GM12878 (cell line): Measurements from ENCODE around the gene FSIP1. TPM values are rescaled to one million over a fixed set of nuclear protein-coding genes. Genes with fewer than 3 reads are reported as not detected.
A peak's percentile ranks its signal among the peaks of the same experiment; 100 is the strongest.

Source experiments
- CHD4 ChIP-seq: fragments of 200-600 bp; sonication (generic); IDR thresholded peaks from 2 replicates; pipeline ENCODE4 v1.6.1; 2016; ENCODE audit warnings: mild to moderate bottlenecking
- CREB1 ChIP-seq: IDR thresholded peaks from 2 replicates; pipeline ENCODE4 v1.6.1; 2012; ENCODE audit warnings: low read depth, mild to moderate bottlenecking, inconsistent platforms
- DPF2 ChIP-seq: fragments of 450-650 bp; IDR thresholded peaks from 2 replicates; pipeline ENCODE4 v1.6.1; 2017; ENCODE audit warnings: mild to moderate bottlenecking
- E2F8 ChIP-seq: fragments of 450-650 bp; IDR thresholded peaks from 2 replicates; pipeline ENCODE4 v1.6.1; 2018; ENCODE audit warnings: mild to moderate bottlenecking, low read depth, moderate library complexity; ENCODE audit not compliant: partially characterized antibody
- EP300 ChIP-seq, 2 experiments: fragments of 150-350 bp in 1 of 2; IDR thresholded peaks; 2 replicates each; pipeline ENCODE4 v1.6.1; 2011 to 2012; ENCODE audit warnings: low read depth in 2 of 2, low read length in 2 of 2, borderline replicate concordance in 1 of 2, improper control_type of control experiment in 1 of 2, inconsistent platforms in 1 of 2; ENCODE audit not compliant: control insufficient read depth in 1 of 2
- FOXK2 ChIP-seq: fragments of 450-650 bp; IDR thresholded peaks from 2 replicates; pipeline ENCODE4 v1.6.1; 2017; ENCODE audit warnings: mild to moderate bottlenecking, moderate library complexity
- GABPA ChIP-seq: IDR thresholded peaks from 2 replicates; pipeline ENCODE4 v1.6.1; 2014; ENCODE audit warnings: antibody characterized with exemption, low read depth, mild to moderate bottlenecking, inconsistent platforms
- MXI1 ChIP-seq: fragments of 150-350 bp; IDR thresholded peaks from 2 replicates; pipeline ENCODE4 v1.6.1; 2011; ENCODE audit warnings: low read depth, mild to moderate bottlenecking, inconsistent platforms, low read length, improper control_type of control experiment
- MYB ChIP-seq: fragments of 150-350 bp; IDR thresholded peaks from 2 replicates; pipeline ENCODE4 v1.6.1; 2014; ENCODE audit warnings: mild to moderate bottlenecking, low read depth, low read length, borderline replicate concordance
- MYC ChIP-seq: IDR thresholded peaks from 2 replicates; pipeline ENCODE4 v1.6.1; 2011; ENCODE audit warnings: mild to moderate bottlenecking, low read length, moderate library complexity, inconsistent platforms; ENCODE audit not compliant: insufficient read depth, insufficient replicate concordance, insufficient read length, severe bottlenecking
- NR2C2 ChIP-seq: IDR thresholded peaks from 2 replicates; pipeline ENCODE4 v1.6.1; 2011; ENCODE audit warnings: borderline replicate concordance, low read depth; ENCODE audit not compliant: control insufficient read depth, insufficient read length
- PKNOX1 ChIP-seq: fragments of 450-650 bp; IDR thresholded peaks from 2 replicates; pipeline ENCODE4 v1.6.1; 2016; ENCODE audit warnings: mild to moderate bottlenecking
- POLR2A ChIP-seq: IDR thresholded peaks from 2 replicates; pipeline ENCODE4 v1.6.1; 2011; ENCODE audit warnings: low read depth, mild to moderate bottlenecking, low read length
- PRDM15 ChIP-seq: fragments of 450-650 bp; formaldehyde crosslinking; IDR thresholded peaks from 2 replicates; pipeline ENCODE4 v1.4.0; 2020; ENCODE audit warnings: mild to moderate bottlenecking, moderate library complexity
- SMAD5 ChIP-seq: IDR thresholded peaks from 2 replicates; pipeline ENCODE4 v1.6.1; 2016; ENCODE audit warnings: antibody characterized with exemption, low read depth
- SMC3 ChIP-seq: IDR thresholded peaks from 2 replicates; pipeline ENCODE4 v1.6.1; 2011; ENCODE audit warnings: low read length, improper control_type of control experiment, borderline replicate concordance
- USF1 ChIP-seq: IDR thresholded peaks from 2 replicates; pipeline ENCODE4 v1.6.1; 2011; ENCODE audit warnings: borderline replicate concordance, low read depth, mild to moderate bottlenecking, moderate library complexity, mixed read lengths, low read length; ENCODE audit not compliant: insufficient read depth; ENCODE audit errors: extremely low read length
- ZNF384 ChIP-seq: IDR thresholded peaks from 2 replicates; pipeline ENCODE4 v1.6.1; 2012; ENCODE audit warnings: low read depth, mild to moderate bottlenecking, low read length, improper control_type of control experiment, borderline replicate concordance
- polyA plus RNA-seq, 11 experiments: library from polyadenylated mRNA; depleted of rRNA in 4 of 11; unstranded in 6 of 11; stranded (reverse) in 5 of 11; fragments of >200 nt; fragmentation: Nextera tagmentation in 4 of 11; fragmentation: Illumina TruSeq in 1 of 11; extraction: Ambion mirVana in 4 of 11; extraction: Trizol in 1 of 11; gene quantifications; 1 replicate in 1 of 11; 2 replicates in 10 of 11; pipeline versions ENCODE4 v1.2.1 to v1.2.3, GENCODE V29; 2011 to 2016; ENCODE audit warnings: inconsistent platforms in 2 of 11, missing spikeins in 2 of 11, low read depth in 1 of 11
- total RNA-seq, 4 experiments: library from RNA; depleted of rRNA in 3 of 4; stranded (reverse); fragments of >200 nt in 3 of 4; fragmentation: Illumina TruSeq in 1 of 4; extraction: Trizol in 1 of 4; gene quantifications; 2 replicates each; pipeline versions ENCODE4 v1.2.1 to v1.2.3, GENCODE V29; 2013 to 2021
- TF ChIP-seq, protein P1 (sequence below): fragments of 450-650 bp; IDR thresholded peaks from 2 replicates; pipeline ENCODE4 v1.6.1; 2017; ENCODE audit warnings: antibody characterized with exemption, mild to moderate bottlenecking, moderate library complexity

The FSIP1 gene
- total and polyA plus RNA-seq, 10 of the 15 experiments (the other 5 are each of a cell fraction or from before 2014, with no cell fraction given) = 0.15 to 0.67 (median 0.35) TPM

GRCh38 chr15:39623529-39623931, 159.1 kb downstream of the FSIP1 start (continued):
- TF ChIP-seq USF1 (peak; percentile 70), ZNF384 (peak; percentile 57; the same call in 1 of the 2 replicates), PRDM15 (CRISPR knock-in tag) (no peak), GABPA (no peak), EP300 (IDR thresholded peaks at IDR 0.05; ENCODE audit: borderline replicate concordance in 1 of 2, control insufficient read depth in 1 of 2, low read depth in 2 of 2, low read length in 2 of 2) (peak; percentile 92 to 94), NR2C2 (no peak), SMAD5 (no peak), MYC (no peak), FOXK2 (no peak), E2F8 (peak; percentile 35), MXI1 (no peak), MYB (no peak), CHD4 (no peak), POLR2A (no peak), DPF2 (peak; percentile 93), CREB1 (0 out of 2 replicates have a peak, but pooled peaks have one; percentile 34), SMC3 (no peak), PKNOX1 (peak; percentile 78)
- TF ChIP-seq, protein P1, sequence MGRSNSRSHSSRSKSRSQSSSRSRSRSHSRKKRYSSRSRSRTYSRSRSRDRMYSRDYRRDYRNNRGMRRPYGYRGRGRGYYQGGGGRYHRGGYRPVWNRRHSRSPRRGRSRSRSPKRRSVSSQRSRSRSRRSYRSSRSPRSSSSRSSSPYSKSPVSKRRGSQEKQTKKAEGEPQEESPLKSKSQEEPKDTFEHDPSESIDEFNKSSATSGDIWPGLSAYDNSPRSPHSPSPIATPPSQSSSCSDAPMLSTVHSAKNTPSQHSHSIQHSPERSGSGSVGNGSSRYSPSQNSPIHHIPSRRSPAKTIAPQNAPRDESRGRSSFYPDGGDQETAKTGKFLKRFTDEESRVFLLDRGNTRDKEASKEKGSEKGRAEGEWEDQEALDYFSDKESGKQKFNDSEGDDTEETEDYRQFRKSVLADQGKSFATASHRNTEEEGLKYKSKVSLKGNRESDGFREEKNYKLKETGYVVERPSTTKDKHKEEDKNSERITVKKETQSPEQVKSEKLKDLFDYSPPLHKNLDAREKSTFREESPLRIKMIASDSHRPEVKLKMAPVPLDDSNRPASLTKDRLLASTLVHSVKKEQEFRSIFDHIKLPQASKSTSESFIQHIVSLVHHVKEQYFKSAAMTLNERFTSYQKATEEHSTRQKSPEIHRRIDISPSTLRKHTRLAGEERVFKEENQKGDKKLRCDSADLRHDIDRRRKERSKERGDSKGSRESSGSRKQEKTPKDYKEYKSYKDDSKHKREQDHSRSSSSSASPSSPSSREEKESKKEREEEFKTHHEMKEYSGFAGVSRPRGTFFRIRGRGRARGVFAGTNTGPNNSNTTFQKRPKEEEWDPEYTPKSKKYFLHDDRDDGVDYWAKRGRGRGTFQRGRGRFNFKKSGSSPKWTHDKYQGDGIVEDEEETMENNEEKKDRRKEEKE = no peak
